IMR-90 (cell line): ENCODE results near the gene NSUN6. TPM values are rescaled to one million over a fixed set of nuclear protein-coding genes. Genes with fewer than 3 reads are reported as not detected.

Experiments
- ATAC-seq: fragments of 200-7000 bp; cut with Tn5 transposase; 2 replicates; pipeline ENCODE4 v1.9.1; 2020; ENCODE audit warnings: low read depth, mild to moderate bottlenecking, moderate library complexity
- BruUV-seq: library from RNA; stranded (reverse); fragments of 400-500 nt; replicated peaks from 2 replicates; lab custom pipeline; 2021; lab: Mats Ljungman, UMichigan
- CTCF ChIA-PET: fragments of 300-600 bp; formaldehyde crosslinking; extraction: SDS; loops from one replicate; lab custom pipeline; 2021; ENCODE audit warnings: antibody characterized with exemption; lab: Yijun Ruan, JAX
- POLR2A ChIA-PET: fragments of 300-600 bp; sonication (Branson Sonifier 250); formaldehyde crosslinking; loops from one replicate; lab custom pipeline; 2022; ENCODE audit warnings: antibody characterized with exemption; ENCODE audit not compliant: unreplicated experiment; lab: Charles Lee
- DNase-seq: peaks from one replicate; pipeline ENCODE4 v3.0.0; 2013
- H2AFZ ChIP-seq: replicated peaks from 2 replicates; pipeline ENCODE3; 2013; ENCODE audit warnings: low read length, mild to moderate bottlenecking; ENCODE audit not compliant: poor library complexity
- H2AK5ac ChIP-seq: 2 replicates; pipeline ENCODE4 v1.6.1; 2013; ENCODE audit warnings: low read depth, low read length, inconsistent platforms
- H2AK9ac ChIP-seq: replicated peaks from 2 replicates; pipeline ENCODE3; 2013; ENCODE audit warnings: mild to moderate bottlenecking, low read depth, low read length, moderate library complexity; ENCODE audit not compliant: poor library complexity
- H2BK120ac ChIP-seq: 2 replicates; pipeline ENCODE4 v1.6.1; 2013; ENCODE audit warnings: low read depth, low read length, inconsistent platforms
- H2BK15ac ChIP-seq: 3 replicates; pipeline ENCODE4 v1.6.1; 2013; ENCODE audit warnings: low read depth, low read length, inconsistent platforms
- H2BK20ac ChIP-seq: 2 replicates; pipeline ENCODE4 v1.6.1; 2013; ENCODE audit warnings: low read depth, mild to moderate bottlenecking, inconsistent platforms, low read length, moderate library complexity
- H2BK5ac ChIP-seq: 2 replicates; pipeline ENCODE4 v1.6.1; 2013; ENCODE audit warnings: mild to moderate bottlenecking, low read depth, low read length, inconsistent platforms; ENCODE audit not compliant: poor library complexity, severe bottlenecking
- H3K14ac ChIP-seq: replicated peaks from 2 replicates; pipeline ENCODE4 v1.6.1; 2013; ENCODE audit warnings: low read depth, low read length, inconsistent platforms
- H3K18ac ChIP-seq: 2 replicates; pipeline ENCODE4 v1.6.1; 2013; ENCODE audit warnings: low read depth, low read length, control low read depth
- H3K23ac ChIP-seq: 2 replicates; pipeline ENCODE4 v1.6.1; 2013; ENCODE audit warnings: low read depth, low read length, inconsistent platforms
- H3K27ac ChIP-seq: 2 replicates; pipeline ENCODE4 v1.5.1; 2013; ENCODE audit warnings: mild to moderate bottlenecking, control low read depth, low read length; ENCODE audit not compliant: insufficient read depth
- H3K27me3 ChIP-seq: 2 replicates; pipeline ENCODE4 v1.6.1; 2013; ENCODE audit warnings: low read length; ENCODE audit not compliant: control insufficient read depth, insufficient read depth
- H3K36me3 ChIP-seq: 2 replicates; pipeline ENCODE4 v1.6.1; 2013; ENCODE audit warnings: low read length, mixed read lengths; ENCODE audit not compliant: control insufficient read depth, insufficient read depth
- H3K4ac ChIP-seq: 2 replicates; pipeline ENCODE4 v1.6.1; 2013; ENCODE audit warnings: low read depth, low read length, inconsistent platforms
- H3K4me1 ChIP-seq: 2 replicates; pipeline ENCODE4 v1.6.1; 2013; ENCODE audit warnings: low read length, mixed read lengths; ENCODE audit not compliant: control insufficient read depth, insufficient read depth
- H3K4me2 ChIP-seq: 2 replicates; pipeline ENCODE4 v1.6.1; 2013; ENCODE audit warnings: low read depth, mild to moderate bottlenecking, control low read depth, low read length, moderate library complexity
- H3K4me3 ChIP-seq: 2 replicates; pipeline ENCODE4 v1.5.1; 2013; ENCODE audit warnings: low read depth, mild to moderate bottlenecking, control low read depth, low read length, moderate library complexity; ENCODE audit not compliant: insufficient read depth
- H3K56ac ChIP-seq: 2 replicates; pipeline ENCODE4 v1.6.1; 2013; ENCODE audit warnings: low read length, inconsistent platforms; ENCODE audit not compliant: insufficient read depth; ENCODE audit errors: extremely low read depth
- H3K79me1 ChIP-seq, 2 experiments: 2 replicates each; pipeline ENCODE4 v1.6.1; 2013; ENCODE audit warnings: low read length in 2 of 2, inconsistent platforms in 1 of 2, low read depth in 1 of 2
- H3K9ac ChIP-seq: 2 replicates; pipeline ENCODE4 v1.6.1; 2013; ENCODE audit warnings: low read depth, low read length, control low read depth
- H3K9me1 ChIP-seq: 2 replicates; pipeline ENCODE4 v1.6.1; 2013; ENCODE audit warnings: low read length, inconsistent platforms; ENCODE audit not compliant: insufficient read depth
- H3K9me3 ChIP-seq: 2 replicates; pipeline ENCODE4 v1.6.1; 2013; ENCODE audit warnings: low read length; ENCODE audit not compliant: control insufficient read depth, insufficient read depth
- H4K20me1 ChIP-seq: 2 replicates; pipeline ENCODE4 v1.6.1; 2013; ENCODE audit warnings: low read length, inconsistent platforms; ENCODE audit not compliant: insufficient read depth
- H4K5ac ChIP-seq: 2 replicates; pipeline ENCODE4 v1.6.1; 2013; ENCODE audit warnings: mild to moderate bottlenecking, low read depth, low read length, control low read depth
- H4K8ac ChIP-seq, 2 experiments: 2 replicates each; pipeline ENCODE4 v1.6.1; 2013; ENCODE audit warnings: low read depth in 2 of 2, low read length in 2 of 2, control low read depth in 1 of 2, inconsistent platforms in 1 of 2
- H4K91ac ChIP-seq: 2 replicates; pipeline ENCODE4 v1.6.1; 2013; ENCODE audit warnings: low read depth, low read length, inconsistent platforms; ENCODE audit not compliant: insufficient read depth
- CEBPB ChIP-seq: IDR thresholded peaks from 2 replicates; pipeline ENCODE4 v1.6.1; 2012; ENCODE audit warnings: low read depth, low read length, improper control_type of control experiment
- CHD1 ChIP-seq: IDR thresholded peaks from 2 replicates; pipeline ENCODE4 v1.6.1; 2012; ENCODE audit warnings: low read depth, low read length, improper control_type of control experiment
- FOS ChIP-seq: fragments of 150-350 bp; IDR thresholded peaks from 2 replicates; pipeline ENCODE4 v1.6.1; 2016; ENCODE audit warnings: low read depth, low read length
- MAFK ChIP-seq: IDR thresholded peaks from 2 replicates; pipeline ENCODE4 v1.6.1; 2012; ENCODE audit warnings: low read depth, low read length, improper control_type of control experiment
- MAZ ChIP-seq: IDR thresholded peaks from 2 replicates; pipeline ENCODE4 v1.6.1; 2012; ENCODE audit warnings: low read depth, mild to moderate bottlenecking, low read length, improper control_type of control experiment, moderate library complexity, borderline replicate concordance
- MXI1 ChIP-seq: IDR thresholded peaks from 2 replicates; pipeline ENCODE4 v1.6.1; 2012; ENCODE audit warnings: low read depth, mild to moderate bottlenecking, low read length, moderate library complexity, borderline replicate concordance
- NFE2L2 ChIP-seq: fragments of 150-350 bp; IDR thresholded peaks from 2 replicates; pipeline ENCODE4 v1.6.1; 2016; ENCODE audit warnings: low read depth, mild to moderate bottlenecking, low read length
- POLR2A ChIP-seq: IDR thresholded peaks from 2 replicates; pipeline ENCODE4 v1.6.1; 2012; ENCODE audit warnings: mild to moderate bottlenecking, low read depth, low read length
- RAD21 ChIP-seq: IDR thresholded peaks from 2 replicates; pipeline ENCODE4 v1.6.1; 2012; ENCODE audit warnings: low read length, improper control_type of control experiment
- RCOR1 ChIP-seq: IDR thresholded peaks from 2 replicates; pipeline ENCODE4 v1.6.1; 2012; ENCODE audit warnings: mild to moderate bottlenecking, low read length, improper control_type of control experiment; ENCODE audit not compliant: insufficient replicate concordance
- RFX5 ChIP-seq: IDR thresholded peaks from 2 replicates; pipeline ENCODE4 v1.8.0; 2012; ENCODE audit warnings: low read depth, mild to moderate bottlenecking, low read length, moderate library complexity
- SMC3 ChIP-seq: fragments of 150-350 bp; IDR thresholded peaks from 2 replicates; pipeline ENCODE4 v1.6.1; 2016; ENCODE audit warnings: low read depth, mild to moderate bottlenecking, antibody characterized with exemption, low read length, moderate library complexity
- WGBS, 2 experiments: methylation state at CpG; one replicate each; pipeline versions ENCODE4 v1.1.5 to v1.1.7; 2013; ENCODE audit warnings: missing lambda C conversion rate in 2 of 2; ENCODE audit not compliant: insufficient read length in 1 of 2; ENCODE audit errors: extremely low coverage in 2 of 2; 5-methylcytosine and 5-hydroxymethylcytosine counted together
- dilution Hi-C: fragments of 300-500 bp; cut with HindIII; formaldehyde crosslinking; loops from one replicate; pipeline ENCODE4 v1.14.3; 2018; ENCODE audit warnings: low sequenced_read_pairs; ENCODE audit not compliant: unreplicated experiment
- in situ Hi-C: fragments of 300-500 bp; cut with MboI; formaldehyde crosslinking; loops from 3 replicates; pipeline ENCODE4 v1.14.3; 2019; ENCODE audit warnings: low sequenced_read_pairs, inconsistent platforms, mixed read lengths
- intact Hi-C: fragments of 100-400 bp; cut with micrococcal nuclease; formaldehyde crosslinking; loops from 2 replicates; pipeline ENCODE4 v1.10.0; 2022
- polyA plus RNA-seq, 3 experiments: library from polyadenylated mRNA; depleted of rRNA; stranded (reverse); fragments of >200 nt; gene quantifications; 2 replicates each; pipeline ENCODE4 v1.2.3, GENCODE V29; 2012; ENCODE audit warnings: low replicate concordance in 1 of 3
- total RNA-seq: library from RNA; depleted of rRNA; stranded (reverse); fragments of >200 nt; gene quantifications from 2 replicates; pipeline ENCODE4 v1.2.3, GENCODE V29; 2012
- TF ChIP-seq, protein P1 (sequence below): fragments of 150-350 bp; IDR thresholded peaks from 2 replicates; pipeline ENCODE4 v1.6.1; 2017; ENCODE audit warnings: mild to moderate bottlenecking, antibody characterized with exemption, low read length, low read depth

NSUN6 gene
- total and polyA plus RNA-seq, 2 of the 4 experiments (the other 2 are of a cell fraction) = 4.6 to 11.5 TPM

- no peak overlapping the region for H3K9ac ChIP-seq
- ATAC-seq (no peak), DNase-seq (no peak)
- H4K20me1 ChIP-seq = no peaks in the 10 kb centered on the region
- H3K4me3 ChIP-seq = no peak overlapping the region; the same call in 1 of the 2 replicates
- no CpG with 5 or more reads among the region's 5 CpGs for WGBS, 2 experiments
- H4K5ac ChIP-seq = peak overlapping the region; percentile 58; the same call in 1 of the 2 replicates
- no peaks in the 10 kb centered on the region for H3K9me3 ChIP-seq
- H3K4me2 ChIP-seq = peak overlapping the region; percentile 44
- H3K9me1 ChIP-seq = no peaks in the 10 kb centered on the region
- H3K56ac ChIP-seq = peak overlapping the region; percentile 8; the same call in 1 of the 2 replicates
- peak overlapping the region; percentile 12; the same call in 1 of the 2 replicates for H3K4ac ChIP-seq
- H3K23ac ChIP-seq = 0 out of 2 replicates have a peak overlapping the region, but pooled peaks have one; percentile 1
- H2AK5ac ChIP-seq = no peak overlapping the region
- peak overlapping the region; percentile 51; the same call in 1 of the 3 replicates for H2BK15ac ChIP-seq
- H3K18ac ChIP-seq = peak overlapping the region; percentile 0; the same call in 1 of the 2 replicates
- BruUV-seq = no TSS peak
- in situ Hi-C loops (no loop called here), intact Hi-C loops (no loop called here), dilution Hi-C loops (no loop called here)
- no peaks in the 10 kb centered on the region for H3K36me3 ChIP-seq
- H2BK5ac ChIP-seq = peak overlapping the region; percentile 52
- peak overlapping the region; percentile 54; the same call in 1 of the 2 replicates for H4K91ac ChIP-seq
- peak overlapping the region; percentile 21 for H2AFZ ChIP-seq
- ChIA-PET POLR2A (no interaction called here), CTCF (no interaction called here)
- H4K8ac ChIP-seq = peak overlapping the region; percentile 31 to 41; a peak in 2 of 4 replicates
- no peaks in the 10 kb centered on the region for H3K79me1 ChIP-seq
- peak overlapping the region; percentile 45; the same call in 1 of the 2 replicates for H2BK20ac ChIP-seq
- H3K4me1 ChIP-seq = peaks cover 6% of the 10 kb centered on the region
- no peak overlapping the region for H3K27ac ChIP-seq
- TF ChIP-seq MXI1 = no peak
- TF ChIP-seq RAD21 = no peak
- TF ChIP-seq, protein P1, sequence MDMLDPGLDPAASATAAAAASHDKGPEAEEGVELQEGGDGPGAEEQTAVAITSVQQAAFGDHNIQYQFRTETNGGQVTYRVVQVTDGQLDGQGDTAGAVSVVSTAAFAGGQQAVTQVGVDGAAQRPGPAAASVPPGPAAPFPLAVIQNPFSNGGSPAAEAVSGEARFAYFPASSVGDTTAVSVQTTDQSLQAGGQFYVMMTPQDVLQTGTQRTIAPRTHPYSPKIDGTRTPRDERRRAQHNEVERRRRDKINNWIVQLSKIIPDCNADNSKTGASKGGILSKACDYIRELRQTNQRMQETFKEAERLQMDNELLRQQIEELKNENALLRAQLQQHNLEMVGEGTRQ = no peak
- no peak for TF ChIP-seq POLR2A
- TF ChIP-seq CHD1 = no peak
- TF ChIP-seq FOS = no peak
- no peak; the same call in 1 of the 2 replicates for TF ChIP-seq MAFK
- no peak for TF ChIP-seq RCOR1
- TF ChIP-seq MAZ = no peak
- no peak for TF ChIP-seq SMC3
- no peak for TF ChIP-seq RFX5
- no peak for TF ChIP-seq CEBPB
- TF ChIP-seq NFE2L2 = no peak
- H2BK120ac ChIP-seq = peak overlapping the region; percentile 32
- no peak overlapping the region for H2AK9ac ChIP-seq
- H3K27me3 ChIP-seq = no peaks in the 10 kb centered on the region
- H3K14ac ChIP-seq = no peak overlapping the region
These were observed 149.8 kb downstream of the NSUN6 start for GRCh38 chr10:18501629-18502028.
